ENCODE results near the gene CROT.

The CROT gene

DNA sequence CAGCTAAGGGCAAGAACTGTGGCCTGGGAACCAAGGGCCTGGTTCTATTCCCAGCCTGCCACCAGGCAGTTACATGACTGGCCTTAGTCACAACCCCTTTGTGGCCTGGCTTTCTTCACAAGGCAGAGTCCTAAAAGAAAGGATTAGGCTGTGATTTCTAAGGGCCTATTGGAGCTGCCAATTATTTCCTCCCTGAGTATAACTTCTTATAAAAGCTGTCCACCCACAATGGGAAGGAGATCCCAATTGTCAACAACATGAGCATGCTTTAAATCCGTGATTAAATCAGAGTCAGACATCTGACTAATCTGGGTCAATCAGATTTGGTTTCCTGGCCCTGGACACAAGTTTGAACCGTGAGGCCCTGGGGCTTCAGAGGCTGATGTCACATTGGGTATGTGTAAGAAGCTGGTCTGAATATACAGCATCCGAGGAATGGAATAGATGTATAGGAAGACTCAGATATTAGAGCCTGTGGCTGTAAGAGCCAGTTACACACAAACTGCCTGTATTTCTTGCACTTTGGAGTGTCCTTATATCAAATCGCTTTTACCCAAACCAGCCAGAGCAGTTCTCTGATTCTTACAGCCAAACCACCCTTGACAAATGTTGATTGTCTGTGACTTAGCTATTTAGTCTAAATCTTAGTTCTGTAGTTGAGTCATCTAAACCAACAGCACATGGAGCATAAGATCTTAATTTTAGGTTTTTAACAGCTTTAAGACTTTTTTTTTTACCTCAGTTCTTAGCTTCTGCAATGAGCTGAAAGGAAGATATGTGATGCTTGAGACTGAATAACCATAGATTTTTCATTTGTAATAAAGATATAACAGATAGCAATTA, 68.7 kb downstream of the CROT start:
- no peak for DNase-seq (ENCODE audit: low read depth, low spot score)

DNA sequence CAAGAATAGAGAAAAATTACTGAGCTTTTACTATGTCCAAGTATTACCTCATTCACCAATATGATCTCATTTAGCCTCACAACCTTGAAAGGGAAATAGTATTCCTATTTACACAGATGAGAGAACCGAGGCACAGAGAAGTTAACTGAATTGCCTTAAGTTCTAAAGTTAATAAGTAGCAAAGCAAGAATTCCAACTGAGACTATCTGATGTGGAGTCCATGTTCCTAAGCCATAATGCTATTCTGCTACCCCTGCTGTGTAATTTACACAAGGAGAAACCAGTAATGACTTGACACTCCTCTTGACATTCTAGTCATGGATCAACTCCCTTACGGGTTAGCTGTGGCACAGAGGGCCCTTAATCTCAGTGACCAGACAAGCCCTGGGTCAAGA, 69.3 kb downstream of the CROT start:
- no peak for DNase-seq (ENCODE audit: low read depth, low spot score)

DNA sequence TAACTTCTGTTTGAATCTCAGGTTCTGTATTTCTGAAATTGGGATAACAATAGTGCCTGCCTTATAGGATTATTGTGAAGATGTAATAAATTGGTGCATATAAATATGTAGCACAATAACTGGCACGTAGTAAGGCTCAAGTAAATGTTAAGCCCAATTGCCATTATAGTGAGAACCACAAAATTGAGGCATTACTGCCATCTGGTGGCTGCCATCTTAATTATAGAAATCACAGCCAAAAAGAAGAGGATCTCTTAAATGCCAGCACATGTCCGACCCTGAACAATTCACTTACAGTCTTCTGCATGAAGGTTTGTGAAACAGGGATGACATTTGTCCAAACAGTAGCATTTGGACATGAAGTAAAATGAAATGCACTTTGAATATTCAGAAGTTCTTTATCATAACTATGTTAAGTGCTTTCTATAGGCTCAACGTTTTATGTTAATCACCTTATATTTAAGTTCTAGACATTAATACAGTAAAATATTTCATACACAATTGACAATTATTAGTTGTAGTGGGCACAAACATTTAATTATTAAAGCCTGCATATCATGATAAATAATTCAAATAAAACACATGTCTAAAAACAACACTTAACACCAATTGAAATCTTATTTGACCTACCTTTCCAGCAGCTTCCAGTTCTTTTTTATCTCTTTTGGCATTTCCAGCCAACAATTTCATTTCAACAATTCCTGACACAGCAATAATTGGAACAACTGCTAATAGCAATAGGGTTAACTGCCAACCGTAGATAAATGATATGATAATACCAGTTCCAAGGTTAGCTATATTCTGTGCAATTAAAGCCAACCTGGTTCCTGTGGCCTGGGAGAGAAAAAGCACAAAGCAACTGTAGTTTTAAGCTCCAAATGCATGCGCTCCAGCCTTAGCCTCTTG, 71.5 kb downstream of the CROT start:
- DNase-seq (ENCODE audit: low read depth, low spot score): peak; percentile 47

DNA sequence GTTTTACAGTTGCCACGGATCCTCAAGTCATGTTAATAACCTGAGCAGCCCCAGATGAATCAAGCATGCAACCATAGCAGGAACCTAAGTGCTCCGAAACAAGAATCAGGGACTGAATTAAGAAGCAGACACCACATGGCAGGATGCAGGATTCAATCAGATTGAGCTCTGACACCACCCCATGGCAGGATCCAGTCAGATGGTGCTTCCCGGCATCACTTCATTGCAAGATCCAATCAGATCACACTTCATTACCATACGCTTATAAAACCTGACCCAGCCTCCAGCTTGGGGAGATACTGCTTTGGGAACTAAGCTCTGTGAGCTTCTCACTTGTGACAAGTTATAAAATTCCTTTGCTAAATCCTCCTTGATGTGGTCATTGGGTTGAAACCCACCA, 74.7 kb downstream of the CROT start:
- DNase-seq (ENCODE audit: low read depth, low spot score): no peak

DNA sequence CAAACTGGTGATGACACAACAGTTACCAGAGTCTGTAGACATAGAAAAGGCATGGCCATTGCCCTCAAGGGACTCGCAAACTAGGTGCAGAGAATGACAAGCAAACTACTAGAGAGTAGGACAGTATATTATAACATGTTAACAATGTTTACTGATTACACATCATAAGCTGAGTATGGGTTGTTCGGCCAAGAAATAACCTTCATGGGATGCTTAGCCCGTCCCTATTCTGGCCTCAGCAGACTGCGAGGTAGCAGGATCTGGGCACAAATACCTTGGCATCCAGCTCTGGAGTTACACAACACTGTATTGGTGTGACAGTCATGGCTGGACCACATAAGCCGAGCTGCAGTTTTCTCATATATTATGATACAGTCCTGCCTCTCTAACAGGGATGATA, 78.6 kb downstream of the CROT start:
- DNase-seq (ENCODE audit: low read depth, low spot score): no peak

DNA sequence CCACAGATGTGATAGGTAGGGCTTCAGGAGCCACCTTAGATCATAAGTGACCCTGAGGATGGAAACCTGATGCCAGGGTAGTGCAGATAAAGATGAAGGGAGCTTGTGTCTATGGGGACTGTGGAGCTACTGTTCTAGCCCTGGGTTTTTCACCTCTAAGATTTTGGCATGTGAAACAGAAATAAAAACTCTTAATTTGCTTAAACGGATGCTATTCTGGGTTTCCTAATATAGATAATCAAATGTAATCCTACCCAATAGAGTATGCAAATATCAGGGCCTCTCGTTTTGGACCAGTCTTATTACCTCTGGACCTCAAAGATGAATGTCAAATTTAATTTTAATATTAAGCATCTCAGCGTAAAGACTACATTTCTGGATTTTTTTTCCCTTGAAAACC, 80.7 kb downstream of the CROT start:
- DNase-seq (ENCODE audit: low read depth, low spot score): no peak

DNA sequence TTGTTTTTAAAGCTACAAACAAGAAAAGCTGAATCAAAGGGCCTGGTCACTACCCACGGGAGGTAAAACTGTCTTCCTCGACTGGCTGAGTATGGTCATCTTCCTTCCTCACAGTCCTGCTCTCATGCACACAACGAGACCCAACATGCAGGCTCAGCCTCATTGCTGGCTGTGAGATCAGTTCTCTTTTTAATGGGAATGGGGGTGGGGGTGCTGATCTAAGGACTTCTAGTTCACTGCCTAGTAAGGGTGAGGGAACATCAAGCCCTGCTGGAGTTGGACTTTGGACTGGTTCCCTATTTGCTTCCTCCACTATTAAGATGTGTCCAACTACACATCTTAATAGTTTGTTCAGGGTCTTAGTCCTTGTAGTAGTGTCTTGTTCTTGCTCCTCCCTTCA, 81.8 kb downstream of the CROT start:
- no peak for DNase-seq (ENCODE audit: low read depth, low spot score)

DNA sequence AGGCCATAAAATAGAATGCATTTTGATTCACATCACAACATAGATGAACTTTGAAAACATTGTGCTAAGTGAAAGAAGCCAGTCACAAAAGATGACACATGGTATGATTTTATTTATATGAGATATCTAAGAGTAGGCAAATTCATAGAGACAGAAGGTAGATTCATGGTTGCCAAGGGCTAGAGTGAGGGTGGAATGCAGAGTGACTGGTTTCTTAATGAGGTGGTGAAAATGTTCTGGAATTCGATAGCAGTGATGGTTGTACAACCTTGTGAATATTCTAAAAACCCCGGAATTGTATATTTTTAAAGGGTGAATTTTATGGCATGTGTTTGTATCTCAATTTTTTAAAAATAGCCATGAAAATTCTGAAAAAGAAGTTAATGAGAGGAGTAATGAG, 87.1 kb downstream of the CROT start:
- DNase-seq (ENCODE audit: low read depth, low spot score): no peak

DNA sequence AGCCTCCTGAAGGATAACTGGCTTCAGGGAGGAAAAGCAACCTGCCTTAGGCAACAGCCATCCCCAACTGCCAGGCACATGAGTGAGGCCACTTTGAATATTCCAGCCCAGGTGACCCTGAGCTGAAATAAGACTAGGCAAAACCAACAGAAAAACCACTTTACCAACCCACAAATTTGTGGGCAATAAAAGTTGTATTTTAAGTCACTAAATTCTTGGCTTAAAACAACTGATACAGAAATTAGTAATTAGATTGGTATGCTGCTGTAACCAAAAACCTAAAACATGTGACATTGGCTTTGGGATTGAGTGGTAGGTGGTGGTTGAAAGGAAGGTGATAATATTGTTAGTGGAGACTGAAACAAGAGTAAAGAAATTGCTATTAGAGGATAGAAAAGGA, 90.1 kb downstream of the CROT start:
- DNase-seq (ENCODE audit: low read depth, low spot score): no peak

DNA sequence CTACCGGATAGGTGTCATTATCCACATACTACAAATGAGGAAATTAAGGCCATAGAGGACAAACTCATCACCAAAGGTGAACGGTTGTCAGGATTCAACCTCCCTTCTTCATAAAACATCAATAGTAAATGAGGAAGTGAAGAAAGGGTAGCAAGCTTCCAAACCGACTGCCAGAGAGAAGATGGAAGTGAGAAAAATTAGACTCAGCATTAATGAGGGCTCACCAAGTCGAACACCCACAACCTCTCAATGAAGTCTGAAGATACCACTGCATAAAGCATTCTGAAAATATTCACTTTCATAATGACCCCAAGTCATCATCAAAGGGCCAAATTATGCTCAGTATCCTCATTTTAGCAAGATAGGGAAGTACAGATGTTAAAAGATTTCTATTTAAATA, 100.4 kb downstream of the CROT start:
- no peak for DNase-seq (ENCODE audit: low read depth, low spot score)

DNA sequence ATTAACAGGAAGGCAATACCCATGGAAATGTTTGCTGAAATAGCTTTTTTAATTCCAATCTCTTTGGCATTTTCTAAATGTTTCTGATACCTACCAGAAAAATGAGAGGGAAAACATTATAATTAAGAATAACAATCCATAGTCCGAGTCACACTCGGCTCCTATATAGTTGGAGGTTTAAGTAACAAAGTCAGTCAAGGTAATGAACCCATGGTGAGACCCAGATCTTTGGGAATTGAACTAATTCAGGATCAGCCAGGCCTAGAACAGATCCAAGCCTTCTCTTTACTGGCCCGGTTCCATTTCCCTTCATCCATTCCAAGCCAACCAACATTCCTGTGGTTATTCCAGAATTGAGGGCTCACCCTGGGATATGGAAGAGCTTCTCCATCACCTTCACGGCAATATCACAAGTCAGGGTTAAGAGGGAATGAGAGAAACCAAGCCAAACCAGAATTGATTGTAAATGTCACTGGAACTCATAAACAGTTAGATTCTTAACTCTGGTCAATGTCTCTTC, 101.7 kb downstream of the CROT start:
- no peak for DNase-seq (ENCODE audit: low read depth, low spot score)

DNA sequence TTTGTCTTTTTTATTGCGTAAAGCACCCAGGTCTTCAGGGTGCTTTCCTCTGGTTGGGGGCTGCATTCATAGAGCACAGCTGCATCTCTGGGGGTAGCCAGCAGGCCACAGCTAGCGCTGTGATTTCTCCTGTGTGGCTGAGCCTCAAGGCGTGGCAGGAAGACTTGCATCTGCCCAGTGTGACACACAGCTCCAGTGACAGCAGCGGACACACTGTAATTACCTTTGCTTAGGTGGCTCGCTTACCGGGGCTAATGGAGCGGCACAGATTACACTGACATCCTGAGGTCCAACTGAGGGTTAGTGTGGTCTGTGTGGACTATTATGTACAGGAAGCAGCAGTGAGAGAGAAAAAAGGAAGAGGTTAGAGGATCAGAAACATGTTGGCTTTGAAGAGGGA, 102.9 kb downstream of the CROT start:
- no peak for DNase-seq (ENCODE audit: low read depth, low spot score)

Data from smooth muscle cell of the brain vasculature (primary cell).